Measurements from ENCODE around the gene C3orf18. TPM values are rescaled to one million over a fixed set of nuclear protein-coding genes. Genes with fewer than 3 reads are reported as not detected.

Gene C3orf18
- total RNA-seq, 1 experiment from 2014 or later: 5.0 TPM

- intact Hi-C loops (cut with micrococcal nuclease; ENCODE audit: unreplicated experiment): loop anchor here (5.0 kb wide), 1 partner anchor 174 kb away; no protein-coding TSS in a partner anchor
- ATAC-seq: peak; percentile 87
- CTCF ChIA-PET: interaction anchor here (0.7 kb wide), 1 partner anchor 171 kb away, joined by 9 read pairs; no protein-coding TSS in a partner anchor
- peak within 1 kb of the TSS; percentile 48 to 61 for H3K4me3 ChIP-seq (ENCODE audit: low read depth in 2 of 2, low read length in 2 of 2)
- H3K27ac ChIP-seq (ENCODE audit: low read length): 0 out of 2 replicates have a peak within 1 kb of the TSS, but pooled peaks have one; percentile 29
- no peaks in the 10 kb centered on the region for H3K36me3 ChIP-seq (ENCODE audit: control insufficient read depth, insufficient read depth, low read length)
- H3K4me1 ChIP-seq (ENCODE audit: control insufficient read depth, insufficient read depth, low read length): no peaks in the 10 kb centered on the region; the same call in 1 of the 2 replicates
- in situ Hi-C loops (cut with HindIII; ENCODE audit: low pct_unique_long_range_greater_than_20kb, low sequenced_read_pairs): no loop called here
- H3K27me3 ChIP-seq (ENCODE audit: control insufficient read depth, insufficient read depth, low read length): no peaks in the 10 kb centered on the region
- BruUV-seq (replicated peaks): no TSS peak
- POLR2A ChIA-PET: no interaction called here
- DNase-seq (ENCODE audit: low read depth, low spot score): no peak
- TF ChIP-seq, protein P1, sequence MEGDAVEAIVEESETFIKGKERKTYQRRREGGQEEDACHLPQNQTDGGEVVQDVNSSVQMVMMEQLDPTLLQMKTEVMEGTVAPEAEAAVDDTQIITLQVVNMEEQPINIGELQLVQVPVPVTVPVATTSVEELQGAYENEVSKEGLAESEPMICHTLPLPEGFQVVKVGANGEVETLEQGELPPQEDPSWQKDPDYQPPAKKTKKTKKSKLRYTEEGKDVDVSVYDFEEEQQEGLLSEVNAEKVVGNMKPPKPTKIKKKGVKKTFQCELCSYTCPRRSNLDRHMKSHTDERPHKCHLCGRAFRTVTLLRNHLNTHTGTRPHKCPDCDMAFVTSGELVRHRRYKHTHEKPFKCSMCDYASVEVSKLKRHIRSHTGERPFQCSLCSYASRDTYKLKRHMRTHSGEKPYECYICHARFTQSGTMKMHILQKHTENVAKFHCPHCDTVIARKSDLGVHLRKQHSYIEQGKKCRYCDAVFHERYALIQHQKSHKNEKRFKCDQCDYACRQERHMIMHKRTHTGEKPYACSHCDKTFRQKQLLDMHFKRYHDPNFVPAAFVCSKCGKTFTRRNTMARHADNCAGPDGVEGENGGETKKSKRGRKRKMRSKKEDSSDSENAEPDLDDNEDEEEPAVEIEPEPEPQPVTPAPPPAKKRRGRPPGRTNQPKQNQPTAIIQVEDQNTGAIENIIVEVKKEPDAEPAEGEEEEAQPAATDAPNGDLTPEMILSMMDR (IDR thresholded peaks at IDR 0.05): peak; percentile 18; the same call in 1 of the 2 replicates
- no peak for TF ChIP-seq SIN3A (IDR thresholded peaks at IDR 0.05; ENCODE audit: borderline replicate concordance, insufficient read depth, low read depth, low read length)
- no peaks in the 10 kb centered on the region for H3K9me3 ChIP-seq (ENCODE audit: control insufficient read depth, insufficient read depth, low read depth, low read length)
These were observed 44.1 kb upstream of the C3orf18 start, which contains the start of gene CISH for GRCh38 chr3:50611464-50612233. CISH (minus strand) TSS chr3:50611774; CDS start chr3:50611650, 124 bp downstream.

GRCh38 chr3:50610992-50611463 lies 43.5 kb upstream of the C3orf18 start:
- 0 out of 2 replicates have a peak overlapping the region, but pooled peaks have one; percentile 29 for H3K27ac ChIP-seq (ENCODE audit: low read length)
- H3K27me3 ChIP-seq (ENCODE audit: control insufficient read depth, insufficient read depth, low read length): no peaks in the 10 kb centered on the region
- H3K4me3 ChIP-seq (ENCODE audit: low read depth in 2 of 2, low read length in 2 of 2): peak overlapping the region; percentile 48 to 61
- in situ Hi-C loops (cut with HindIII; ENCODE audit: low pct_unique_long_range_greater_than_20kb, low sequenced_read_pairs): no loop called here
- H3K36me3 ChIP-seq (ENCODE audit: control insufficient read depth, insufficient read depth, low read length): no peaks in the 10 kb centered on the region
- no TSS peak for BruUV-seq (replicated peaks)
- no peaks in the 10 kb centered on the region; the same call in 1 of the 2 replicates for H3K4me1 ChIP-seq (ENCODE audit: control insufficient read depth, insufficient read depth, low read length)
- CTCF ChIA-PET: no interaction called here
- POLR2A ChIA-PET: no interaction called here
- no peak for ATAC-seq
- TF ChIP-seq REST (IDR thresholded peaks at IDR 0.05; ENCODE audit: insufficient read depth in 1 of 2, low read depth in 2 of 2, low read length in 1 of 2) (no peak), SIN3A (IDR thresholded peaks at IDR 0.05; ENCODE audit: borderline replicate concordance, insufficient read depth, low read depth, low read length) (no peak), TCF7L2 (IDR thresholded peaks at IDR 0.05; ENCODE audit: low read depth, low read length) (no peak)
- H3K9me3 ChIP-seq (ENCODE audit: control insufficient read depth, insufficient read depth, low read depth, low read length): no peaks in the 10 kb centered on the region
- intact Hi-C loops (cut with micrococcal nuclease; ENCODE audit: unreplicated experiment): loop anchor here (5.0 kb wide), 1 partner anchor 174 kb away; no protein-coding TSS in a partner anchor
- no peak for DNase-seq (ENCODE audit: low read depth, low spot score)

Measured in Panc1 (cell line).